Memory B cell (primary cell): ENCODE results near the gene HIVEP2.

ENCODE experiments used
- ATAC-seq: fragments of 150-1000 bp; cut with Tn5 transposase; 2 replicates; pipeline ENCODE4 v1.10.0; 2021; ENCODE audit warnings: low read depth, mild to moderate bottlenecking, moderate library complexity
- DNase-seq, 2 donors: peaks; one replicate each; pipeline ENCODE4 v3.0.0; 2022; ENCODE audit warnings: low spot score in 2 of 2
- H3K27ac Mint-ChIP-seq: one replicate; pipeline ENCODE4 v1.8.0; 2022; ENCODE audit warnings: mild to moderate bottlenecking, moderate library complexity, mixed read lengths
- H3K27me3 Mint-ChIP-seq: one replicate; pipeline ENCODE4 v1.8.0; 2022; ENCODE audit warnings: mixed read lengths
- H3K36me3 Mint-ChIP-seq: one replicate; pipeline ENCODE4 v1.8.0; 2022; ENCODE audit warnings: mild to moderate bottlenecking, mixed read lengths
- H3K4me1 Mint-ChIP-seq: one replicate; pipeline ENCODE4 v1.8.0; 2022; ENCODE audit warnings: mixed read lengths
- H3K4me3 Mint-ChIP-seq: one replicate; pipeline ENCODE4 v1.8.0; 2022; ENCODE audit warnings: mild to moderate bottlenecking, moderate library complexity, mixed read lengths
- H3K9me3 Mint-ChIP-seq: one replicate; pipeline ENCODE4 v1.8.0; 2022; ENCODE audit warnings: mixed read lengths

Gene HIVEP2

GRCh38 chr6:142765306-142765705, 179.7 kb downstream of the HIVEP2 start:
- H3K27ac Mint-ChIP-seq: peak overlapping the region; percentile 23
- H3K27me3 Mint-ChIP-seq: no peaks in the 10 kb centered on the region

GRCh38 chr6:142764311-142764710, 180.7 kb downstream of the HIVEP2 start:
- Mint-ChIP-seq H3K36me3 (peaks cover 36% of the 10 kb centered on the region), H3K27me3 (no peaks in the 10 kb centered on the region), H3K27ac (peak overlapping the region; percentile 24), H3K4me1 (peaks cover 13% of the 10 kb centered on the region), H3K4me3 (no peak overlapping the region), H3K9me3 (no peaks in the 10 kb centered on the region)
- DNase-seq (no peak), ATAC-seq (no peak)

More at GRCh38 chr6:142765306-142765705, 179.7 kb downstream of the HIVEP2 start:
- ATAC-seq: no peak
- Mint-ChIP-seq H3K4me1 (peaks cover 13% of the 10 kb centered on the region), H3K4me3 (no peak overlapping the region), H3K36me3 (peaks cover 30% of the 10 kb centered on the region), H3K9me3 (no peaks in the 10 kb centered on the region)
- no peak for DNase-seq

- ATAC-seq (no peak), DNase-seq (no peak)
- H3K4me3 Mint-ChIP-seq: no peak overlapping the region
- H3K4me1 Mint-ChIP-seq: peaks cover 13% of the 10 kb centered on the region
- H3K27me3 Mint-ChIP-seq: no peaks in the 10 kb centered on the region
- H3K9me3 Mint-ChIP-seq: no peaks in the 10 kb centered on the region
- H3K36me3 Mint-ChIP-seq: peaks cover 38% of the 10 kb centered on the region
- peak overlapping the region; percentile 1 for H3K27ac Mint-ChIP-seq
Observed at GRCh38 chr6:142763205-142763604, 181.8 kb downstream of the HIVEP2 start.

GRCh38 chr6:142761756-142762155, 183.2 kb downstream of the HIVEP2 start:
- ATAC-seq (peak; percentile 51), DNase-seq (no peak)
- H3K27me3 Mint-ChIP-seq: no peaks in the 10 kb centered on the region
- peaks cover 16% of the 10 kb centered on the region for H3K4me1 Mint-ChIP-seq
- peak overlapping the region; percentile 71 for H3K27ac Mint-ChIP-seq
- H3K4me3 Mint-ChIP-seq: no peak overlapping the region
- peaks cover 36% of the 10 kb centered on the region for H3K36me3 Mint-ChIP-seq
- no peaks in the 10 kb centered on the region for H3K9me3 Mint-ChIP-seq

GRCh38 chr6:142760152-142760551, 184.8 kb downstream of the HIVEP2 start:
- Mint-ChIP-seq H3K27me3 (no peaks in the 10 kb centered on the region), H3K27ac (peak overlapping the region; percentile 38), H3K4me1 (peaks cover 16% of the 10 kb centered on the region), H3K4me3 (no peak overlapping the region), H3K36me3 (peaks cover 37% of the 10 kb centered on the region), H3K9me3 (no peaks in the 10 kb centered on the region)
- DNase-seq: no peak
- no peak for ATAC-seq

GRCh38 chr6:142758629-142759025, 186.3 kb downstream of the HIVEP2 start:
- no peak overlapping the region for H3K4me3 Mint-ChIP-seq
- H3K4me1 Mint-ChIP-seq: peaks cover 16% of the 10 kb centered on the region
- ATAC-seq (no peak), DNase-seq (no peak)
- H3K9me3 Mint-ChIP-seq: no peaks in the 10 kb centered on the region
- no peaks in the 10 kb centered on the region for H3K27me3 Mint-ChIP-seq
- H3K27ac Mint-ChIP-seq: peak overlapping the region; percentile 70
- H3K36me3 Mint-ChIP-seq: peaks cover 42% of the 10 kb centered on the region

GRCh38 chr6:142757852-142758628, 186.9 kb downstream of the HIVEP2 start:
- no peaks in the 10 kb centered on the region for H3K9me3 Mint-ChIP-seq
- no peaks in the 10 kb centered on the region for H3K27me3 Mint-ChIP-seq
- H3K4me1 Mint-ChIP-seq: peaks cover 15% of the 10 kb centered on the region
- peak overlapping the region; percentile 70 for H3K27ac Mint-ChIP-seq
- no peak overlapping the region for H3K4me3 Mint-ChIP-seq
- DNase-seq (no peak), ATAC-seq (no peak)
- peaks cover 47% of the 10 kb centered on the region for H3K36me3 Mint-ChIP-seq

- DNase-seq (no peak), ATAC-seq (no peak)
- no peak overlapping the region for H3K4me3 Mint-ChIP-seq
- H3K27me3 Mint-ChIP-seq: no peaks in the 10 kb centered on the region
- H3K4me1 Mint-ChIP-seq: peaks cover 6% of the 10 kb centered on the region
- peaks cover 46% of the 10 kb centered on the region for H3K36me3 Mint-ChIP-seq
- no peaks in the 10 kb centered on the region for H3K9me3 Mint-ChIP-seq
- H3K27ac Mint-ChIP-seq: peak overlapping the region; percentile 78
Observed at GRCh38 chr6:142756215-142756630, 188.8 kb downstream of the HIVEP2 start.

- DNase-seq (no peak), ATAC-seq (no peak)
- Mint-ChIP-seq H3K36me3 (peaks cover 26% of the 10 kb centered on the region), H3K4me1 (peaks cover 12% of the 10 kb centered on the region), H3K9me3 (no peaks in the 10 kb centered on the region), H3K4me3 (no peak overlapping the region), H3K27me3 (no peaks in the 10 kb centered on the region), H3K27ac (no peak overlapping the region)
Observed at GRCh38 chr6:142753196-142753595, 191.8 kb downstream of the HIVEP2 start.

- Mint-ChIP-seq H3K4me1 (peaks cover 9% of the 10 kb centered on the region), H3K27me3 (no peaks in the 10 kb centered on the region)
Observed at GRCh38 chr6:142752348-142752747, 192.6 kb downstream of the HIVEP2 start.

GRCh38 chr6:142751452-142751851, 193.5 kb downstream of the HIVEP2 start:
- DNase-seq (no peak), ATAC-seq (no peak)
- peaks cover 13% of the 10 kb centered on the region for H3K4me1 Mint-ChIP-seq
- H3K9me3 Mint-ChIP-seq: no peaks in the 10 kb centered on the region
- peaks cover 17% of the 10 kb centered on the region for H3K36me3 Mint-ChIP-seq
- H3K27me3 Mint-ChIP-seq: no peaks in the 10 kb centered on the region
- peak overlapping the region; percentile 33 for H3K27ac Mint-ChIP-seq
- H3K4me3 Mint-ChIP-seq: no peak overlapping the region

More at GRCh38 chr6:142752348-142752747, 192.6 kb downstream of the HIVEP2 start:
- Mint-ChIP-seq H3K27ac (no peak overlapping the region), H3K9me3 (no peaks in the 10 kb centered on the region), H3K36me3 (peaks cover 19% of the 10 kb centered on the region), H3K4me3 (no peak overlapping the region)
- no peak for ATAC-seq
- DNase-seq: no peak

GRCh38 chr6:142750998-142751397, 194.0 kb downstream of the HIVEP2 start:
- no peaks in the 10 kb centered on the region for H3K27me3 Mint-ChIP-seq
- peaks cover 14% of the 10 kb centered on the region for H3K4me1 Mint-ChIP-seq
- no peaks in the 10 kb centered on the region for H3K9me3 Mint-ChIP-seq
- H3K27ac Mint-ChIP-seq: no peak overlapping the region
- no peak for ATAC-seq
- peaks cover 17% of the 10 kb centered on the region for H3K36me3 Mint-ChIP-seq
- no peak for DNase-seq
- no peak overlapping the region for H3K4me3 Mint-ChIP-seq

GRCh38 chr6:142749556-142749955, 195.4 kb downstream of the HIVEP2 start:
- no peak for ATAC-seq
- Mint-ChIP-seq H3K4me1 (peaks cover 14% of the 10 kb centered on the region), H3K4me3 (no peak overlapping the region)

GRCh38 chr6:142746524-142746923, 198.5 kb downstream of the HIVEP2 start:
- DNase-seq (peak; percentile 18 to 30), ATAC-seq (peak; percentile 81)
- Mint-ChIP-seq H3K27me3 (no peaks in the 10 kb centered on the region), H3K36me3 (no peaks in the 10 kb centered on the region), H3K4me3 (no peak overlapping the region), H3K27ac (no peak overlapping the region), H3K4me1 (peaks cover 13% of the 10 kb centered on the region), H3K9me3 (no peaks in the 10 kb centered on the region)

More at GRCh38 chr6:142749556-142749955, 195.4 kb downstream of the HIVEP2 start:
- Mint-ChIP-seq H3K27ac (peak overlapping the region; percentile 19), H3K27me3 (no peaks in the 10 kb centered on the region), H3K36me3 (peaks cover 11% of the 10 kb centered on the region), H3K9me3 (no peaks in the 10 kb centered on the region)
- no peak for DNase-seq

- no peak overlapping the region for H3K27ac Mint-ChIP-seq
- H3K27me3 Mint-ChIP-seq: no peaks in the 10 kb centered on the region
- DNase-seq (no peak), ATAC-seq (no peak)
- H3K9me3 Mint-ChIP-seq: no peaks in the 10 kb centered on the region
- H3K4me3 Mint-ChIP-seq: no peak overlapping the region
- no peaks in the 10 kb centered on the region for H3K36me3 Mint-ChIP-seq
- H3K4me1 Mint-ChIP-seq: peaks cover 12% of the 10 kb centered on the region
Observed at GRCh38 chr6:142744836-142745235, 200.1 kb downstream of the HIVEP2 start.
